Measurements from ENCODE around the gene C18orf63. TPM values are rescaled to one million over a fixed set of nuclear protein-coding genes. Genes with fewer than 3 reads are reported as not detected.

Gene C18orf63
- total and polyA plus RNA-seq, 2 of the 4 experiments (the other 2 are of a cell fraction) = not detected

DNA sequence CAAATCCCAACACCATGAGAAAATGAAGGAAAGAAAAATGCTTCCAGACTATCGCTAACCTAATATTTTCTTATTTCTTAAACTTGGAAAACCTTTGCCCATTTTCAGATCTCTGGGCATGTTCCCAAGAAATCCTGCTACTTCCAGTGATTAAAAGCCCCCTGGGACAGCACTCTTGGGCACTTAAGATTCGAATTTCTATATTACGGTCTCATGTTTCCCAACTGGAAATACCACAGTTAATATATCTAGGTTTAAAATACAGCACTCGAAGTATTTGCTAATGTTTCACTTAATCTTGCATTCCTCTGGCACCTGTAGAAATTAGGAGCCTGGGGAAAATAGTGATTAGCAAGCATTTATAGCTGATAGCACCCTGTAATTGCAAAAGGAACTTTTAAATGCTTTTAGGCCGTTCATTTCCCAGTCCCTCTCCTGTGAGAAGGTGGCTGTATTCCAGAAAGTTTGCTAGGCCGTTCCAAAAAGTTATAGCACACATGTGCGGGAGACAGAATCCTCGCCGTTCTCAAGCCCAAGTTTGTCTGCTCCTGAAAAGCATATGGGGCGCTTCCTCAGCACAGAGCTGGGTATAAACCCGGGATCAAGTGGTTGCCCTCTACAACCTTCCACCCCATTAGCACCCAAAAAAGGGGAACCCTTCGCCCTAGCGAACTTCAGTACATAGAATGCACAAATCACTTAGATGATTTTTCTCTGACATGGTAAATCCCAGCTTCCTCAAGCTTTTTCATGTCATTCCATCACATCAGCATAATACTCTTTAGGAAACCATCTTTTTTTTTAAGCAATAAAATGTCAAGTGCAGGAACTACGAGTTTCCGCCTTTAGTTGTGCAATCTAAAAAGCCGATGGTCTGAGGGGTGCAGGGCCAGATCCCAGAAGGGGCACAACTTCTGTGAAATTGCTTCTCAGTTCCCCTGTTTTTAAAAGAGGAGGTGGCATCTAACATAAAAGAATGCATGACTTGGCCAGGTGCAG lies 80.8 kb downstream of the C18orf63 start:
- Histone ChIP-seq H3K36me3 (ENCODE audit: control insufficient read depth, insufficient read depth, low read length) (no peaks in the 10 kb centered on the region), H3K9me1 (ENCODE audit: insufficient read depth, low read length) (no peaks in the 10 kb centered on the region), H2AK5ac (ENCODE audit: low read depth, low read length) (no peak overlapping the region), H3K9ac (ENCODE audit: low read depth, low read length) (no peak overlapping the region), H3K14ac (replicated peaks; ENCODE audit: low read depth, low read length) (no peak overlapping the region), H2BK20ac (ENCODE audit: low read depth, low read length) (no peak overlapping the region), H3K4me2 (ENCODE audit: low read depth, low read length) (no peak overlapping the region), H2BK120ac (ENCODE audit: low read depth, low read length) (no peak overlapping the region), H3K9me3 (ENCODE audit: control insufficient read depth, insufficient read depth, low read length) (no peaks in the 10 kb centered on the region), H2BK5ac (ENCODE audit: low read depth, low read length, poor library complexity, severe bottlenecking) (no peak overlapping the region), H3K4me3 (ENCODE audit: insufficient read depth, low read depth, low read length) (no peak overlapping the region), H2BK15ac (ENCODE audit: low read depth, low read length) (no peak overlapping the region), H3K27ac (ENCODE audit: insufficient read depth, low read length) (no peak overlapping the region), H3K4me1 (ENCODE audit: control insufficient read depth, insufficient read depth, low read length) (no peaks in the 10 kb centered on the region), H3K18ac (ENCODE audit: low read depth, low read length) (no peak overlapping the region), H2AK9ac (replicated peaks; ENCODE audit: low read depth, low read length, poor library complexity) (no peak overlapping the region), H3K4ac (ENCODE audit: low read depth, low read length) (no peak overlapping the region), H4K91ac (ENCODE audit: insufficient read depth, low read depth, low read length) (no peak overlapping the region), H4K5ac (ENCODE audit: low read depth, low read length) (no peak overlapping the region), H3K79me1 (ENCODE audit: low read depth in 1 of 2, low read length in 2 of 2) (no peaks in the 10 kb centered on the region), H3K23ac (ENCODE audit: low read depth, low read length) (no peak overlapping the region), H2AFZ (replicated peaks; ENCODE audit: low read length, poor library complexity) (no peak overlapping the region), H4K8ac (ENCODE audit: low read depth in 2 of 2, low read length in 2 of 2) (no peak overlapping the region), H3K56ac (ENCODE audit: extremely low read depth, insufficient read depth, low read length) (no peak overlapping the region), H3K27me3 (ENCODE audit: control insufficient read depth, insufficient read depth, low read length) (peaks cover 29% of the 10 kb centered on the region), H4K20me1 (ENCODE audit: insufficient read depth, low read length) (no peaks in the 10 kb centered on the region)
- POLR2A ChIA-PET (ENCODE audit: unreplicated experiment) = no interaction called here
- in situ Hi-C loops (cut with MboI; ENCODE audit: low sequenced_read_pairs) = no loop called here
- no peak for TF ChIP-seq RAD21 (IDR thresholded peaks at IDR 0.05; ENCODE audit: low read length)
- TF ChIP-seq MXI1 (IDR thresholded peaks at IDR 0.05; ENCODE audit: borderline replicate concordance, low read depth, low read length) = no peak
- TF ChIP-seq RCOR1 (IDR thresholded peaks at IDR 0.05; ENCODE audit: insufficient replicate concordance, low read length) = no peak
- no peak for TF ChIP-seq CHD1 (IDR thresholded peaks at IDR 0.05; ENCODE audit: low read depth, low read length)
- no peak for TF ChIP-seq POLR2A (IDR thresholded peaks at IDR 0.05; ENCODE audit: low read depth, low read length)
- TF ChIP-seq, protein P1, sequence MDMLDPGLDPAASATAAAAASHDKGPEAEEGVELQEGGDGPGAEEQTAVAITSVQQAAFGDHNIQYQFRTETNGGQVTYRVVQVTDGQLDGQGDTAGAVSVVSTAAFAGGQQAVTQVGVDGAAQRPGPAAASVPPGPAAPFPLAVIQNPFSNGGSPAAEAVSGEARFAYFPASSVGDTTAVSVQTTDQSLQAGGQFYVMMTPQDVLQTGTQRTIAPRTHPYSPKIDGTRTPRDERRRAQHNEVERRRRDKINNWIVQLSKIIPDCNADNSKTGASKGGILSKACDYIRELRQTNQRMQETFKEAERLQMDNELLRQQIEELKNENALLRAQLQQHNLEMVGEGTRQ (IDR thresholded peaks at IDR 0.05; ENCODE audit: low read depth, low read length) = no peak
- TF ChIP-seq FOS (IDR thresholded peaks at IDR 0.05; ENCODE audit: low read depth, low read length) = no peak
- no peak for TF ChIP-seq MAFK (IDR thresholded peaks at IDR 0.05; ENCODE audit: low read depth, low read length)
- no peak for TF ChIP-seq BHLHE40 (IDR thresholded peaks at IDR 0.05; ENCODE audit: low read depth, low read length)
- TF ChIP-seq SMC3 (IDR thresholded peaks at IDR 0.05; ENCODE audit: low read depth, low read length) = no peak
- TF ChIP-seq, protein P2, sequence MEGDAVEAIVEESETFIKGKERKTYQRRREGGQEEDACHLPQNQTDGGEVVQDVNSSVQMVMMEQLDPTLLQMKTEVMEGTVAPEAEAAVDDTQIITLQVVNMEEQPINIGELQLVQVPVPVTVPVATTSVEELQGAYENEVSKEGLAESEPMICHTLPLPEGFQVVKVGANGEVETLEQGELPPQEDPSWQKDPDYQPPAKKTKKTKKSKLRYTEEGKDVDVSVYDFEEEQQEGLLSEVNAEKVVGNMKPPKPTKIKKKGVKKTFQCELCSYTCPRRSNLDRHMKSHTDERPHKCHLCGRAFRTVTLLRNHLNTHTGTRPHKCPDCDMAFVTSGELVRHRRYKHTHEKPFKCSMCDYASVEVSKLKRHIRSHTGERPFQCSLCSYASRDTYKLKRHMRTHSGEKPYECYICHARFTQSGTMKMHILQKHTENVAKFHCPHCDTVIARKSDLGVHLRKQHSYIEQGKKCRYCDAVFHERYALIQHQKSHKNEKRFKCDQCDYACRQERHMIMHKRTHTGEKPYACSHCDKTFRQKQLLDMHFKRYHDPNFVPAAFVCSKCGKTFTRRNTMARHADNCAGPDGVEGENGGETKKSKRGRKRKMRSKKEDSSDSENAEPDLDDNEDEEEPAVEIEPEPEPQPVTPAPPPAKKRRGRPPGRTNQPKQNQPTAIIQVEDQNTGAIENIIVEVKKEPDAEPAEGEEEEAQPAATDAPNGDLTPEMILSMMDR (conservative IDR thresholded peaks at IDR 0.05; ENCODE audit: low read depth, low read length) = no peak
- no peak for TF ChIP-seq RFX5 (IDR thresholded peaks at IDR 0.05; ENCODE audit: low read depth, low read length)
- TF ChIP-seq, protein P3, sequence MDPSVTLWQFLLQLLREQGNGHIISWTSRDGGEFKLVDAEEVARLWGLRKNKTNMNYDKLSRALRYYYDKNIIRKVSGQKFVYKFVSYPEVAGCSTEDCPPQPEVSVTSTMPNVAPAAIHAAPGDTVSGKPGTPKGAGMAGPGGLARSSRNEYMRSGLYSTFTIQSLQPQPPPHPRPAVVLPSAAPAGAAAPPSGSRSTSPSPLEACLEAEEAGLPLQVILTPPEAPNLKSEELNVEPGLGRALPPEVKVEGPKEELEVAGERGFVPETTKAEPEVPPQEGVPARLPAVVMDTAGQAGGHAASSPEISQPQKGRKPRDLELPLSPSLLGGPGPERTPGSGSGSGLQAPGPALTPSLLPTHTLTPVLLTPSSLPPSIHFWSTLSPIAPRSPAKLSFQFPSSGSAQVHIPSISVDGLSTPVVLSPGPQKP (IDR thresholded peaks at IDR 0.05; ENCODE audit: borderline replicate concordance, low read depth, low read length) = no peak
- TF ChIP-seq NFE2L2 (IDR thresholded peaks at IDR 0.05; ENCODE audit: low read depth, low read length) = no peak
- TF ChIP-seq CEBPB (IDR thresholded peaks at IDR 0.05; ENCODE audit: low read depth, low read length) = no peak
- dilution Hi-C loops (cut with HindIII; ENCODE audit: low sequenced_read_pairs, unreplicated experiment) = no loop called here
- CTCF ChIA-PET = interaction anchor here (0.7 kb wide), 1 partner anchor 86 kb away, joined by 3 read pairs; no protein-coding TSS in a partner anchor
- 15% methylated on average over 6 of the region's 16 CpGs; no CpG with 5 or more reads in 1 of the 2 experiments for WGBS, 2 experiments (ENCODE audit: extremely low coverage in 2 of 2, insufficient read length in 1 of 2)
- ATAC-seq (ENCODE audit: low read depth) = no peak
- DNase-seq = no peak
- no TSS peak for BruUV-seq (replicated peaks)
- intact Hi-C loops (cut with micrococcal nuclease) = no loop called here

All from IMR-90 (cell line).